ACC112 (cell line): ENCODE results near the gene YWHAB.
A peak's percentile ranks its signal among the peaks of the same experiment; 100 is the strongest.

Experiments
- H2AFZ ChIP-seq: fragments of 200-600 bp; sonication (generic); one replicate; pipeline ENCODE4 v1.6.0; 2017; ENCODE audit warnings: antibody characterized with exemption, low read length; ENCODE audit not compliant: unreplicated experiment
- H3K27ac ChIP-seq: fragments of 200-600 bp; sonication (generic); 2 replicates; pipeline ENCODE4 v1.5.1; 2014; ENCODE audit warnings: low read depth, mild to moderate bottlenecking, antibody characterized with exemption, low read length, moderate library complexity
- H3K27me3 ChIP-seq: fragments of 200-600 bp; sonication (generic); 2 replicates; pipeline ENCODE4 v1.6.1; 2014; ENCODE audit warnings: mild to moderate bottlenecking, antibody characterized with exemption, low read length, moderate library complexity, mixed read lengths; ENCODE audit not compliant: insufficient read depth
- H3K36me3 ChIP-seq: fragments of 200-600 bp; sonication (generic); 2 replicates; pipeline ENCODE4 v1.6.1; 2016; ENCODE audit warnings: mild to moderate bottlenecking, antibody characterized with exemption, low read length, moderate library complexity, mixed read lengths; ENCODE audit not compliant: insufficient read depth
- H3K4me1 ChIP-seq: fragments of 200-600 bp; sonication (generic); one replicate; pipeline ENCODE4 v1.6.1; 2016; ENCODE audit warnings: low read length, mixed read lengths; ENCODE audit not compliant: insufficient read depth, unreplicated experiment, control insufficient read depth
- H3K4me3 ChIP-seq: fragments of 200-600 bp; sonication (generic); 2 replicates; pipeline ENCODE4 v1.5.1; 2014; ENCODE audit warnings: mild to moderate bottlenecking, low read depth, low read length
- H3K79me2 ChIP-seq: fragments of 200-600 bp; sonication (generic); one replicate; pipeline ENCODE4 v1.6.0; 2016; ENCODE audit warnings: low read length; ENCODE audit not compliant: control insufficient read depth, unreplicated experiment, insufficient read depth

YWHAB gene

DNA sequence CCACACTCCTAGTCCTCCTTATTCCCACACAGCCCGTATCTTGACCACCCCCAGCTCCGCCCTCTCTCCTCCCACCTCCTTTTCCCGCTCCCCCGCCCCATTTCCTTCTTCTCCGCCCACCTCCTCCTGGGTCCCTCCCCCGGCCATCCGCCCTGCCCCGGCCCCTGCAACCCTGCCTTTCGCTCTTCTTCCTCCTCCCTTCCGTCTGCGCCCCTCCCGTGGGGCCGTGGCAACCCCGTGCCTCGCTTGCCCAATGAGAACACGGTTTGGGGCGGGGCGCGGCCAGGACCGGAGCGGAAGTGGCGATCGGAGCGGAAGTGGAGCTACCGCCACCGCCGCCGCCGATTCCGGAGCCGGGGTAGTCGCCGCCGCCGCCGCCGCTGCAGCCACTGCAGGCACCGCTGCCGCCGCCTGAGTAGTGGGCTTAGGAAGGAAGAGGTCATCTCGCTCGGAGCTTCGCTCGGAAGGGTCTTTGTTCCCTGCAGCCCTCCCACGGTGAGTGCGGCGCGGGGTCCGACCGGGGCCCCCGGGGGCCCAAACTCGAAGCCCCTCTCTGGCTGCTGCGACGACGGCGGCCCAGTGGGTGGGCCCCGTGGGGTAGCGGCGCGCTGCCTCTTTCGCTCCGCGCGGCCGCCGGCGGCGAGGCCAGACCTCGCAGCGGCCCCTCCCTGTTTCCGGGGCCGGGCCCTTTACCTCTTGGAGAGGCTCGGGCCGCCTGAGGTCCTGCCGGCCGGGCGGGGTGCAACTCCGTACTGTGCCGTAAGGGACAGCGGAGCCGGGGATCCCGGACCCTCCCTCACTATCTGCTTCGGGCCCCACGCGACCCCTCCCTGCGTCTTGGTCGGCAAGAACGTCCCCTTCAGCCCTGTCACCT lies at the start of gene YWHAB:
Gene YWHAB, plus strand, starts transcription at position 314 of the 874 bp plus-strand sequence. CDS start 15,829 bp downstream, outside the sequence.
- Histone ChIP-seq H3K79me2 (peaks cover 50% of the 10 kb centered on the region), H3K4me1 (peaks cover 35% of the 10 kb centered on the region), H3K27me3 (no peaks in the 10 kb centered on the region), H3K27ac (peak within 1 kb of the TSS; percentile 92), H2AFZ (peak within 1 kb of the TSS; percentile 95), H3K4me3 (peak within 1 kb of the TSS; percentile 94), H3K36me3 (peaks cover 19% of the 10 kb centered on the region)

DNA sequence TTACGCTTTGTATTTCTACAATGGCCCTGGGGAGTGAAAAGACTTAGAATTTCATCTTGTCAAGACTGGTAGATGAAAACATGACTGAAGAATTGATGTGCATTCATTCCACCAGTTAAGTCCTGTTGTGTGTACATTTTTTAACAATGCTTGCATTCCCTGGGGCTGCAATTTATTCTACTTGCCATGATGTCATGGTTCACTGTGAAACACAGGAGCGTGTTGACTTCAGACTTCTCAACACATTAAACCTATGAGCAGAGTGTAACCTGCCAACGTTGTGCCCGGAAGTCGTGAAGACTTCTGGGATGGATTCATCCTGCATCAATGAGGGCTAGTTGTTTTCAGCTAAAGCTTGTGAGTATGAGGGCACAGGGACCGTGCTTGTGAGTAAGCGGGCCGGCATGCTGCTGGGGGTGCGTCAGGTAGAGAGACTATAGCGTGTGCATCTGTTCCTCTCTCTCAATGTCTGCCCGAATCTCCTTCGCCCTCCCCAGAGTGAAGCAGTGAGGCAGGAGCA lies 48.8 kb upstream of the YWHAB start:
- peaks cover 63% of the 10 kb centered on the region for H3K27me3 ChIP-seq
- H3K4me3 ChIP-seq = no peak overlapping the region
- H3K4me1 ChIP-seq = no peaks in the 10 kb centered on the region
- H3K79me2 ChIP-seq = no peaks in the 10 kb centered on the region
- no peak overlapping the region for H2AFZ ChIP-seq
- no peaks in the 10 kb centered on the region for H3K36me3 ChIP-seq
- no peak overlapping the region for H3K27ac ChIP-seq

DNA sequence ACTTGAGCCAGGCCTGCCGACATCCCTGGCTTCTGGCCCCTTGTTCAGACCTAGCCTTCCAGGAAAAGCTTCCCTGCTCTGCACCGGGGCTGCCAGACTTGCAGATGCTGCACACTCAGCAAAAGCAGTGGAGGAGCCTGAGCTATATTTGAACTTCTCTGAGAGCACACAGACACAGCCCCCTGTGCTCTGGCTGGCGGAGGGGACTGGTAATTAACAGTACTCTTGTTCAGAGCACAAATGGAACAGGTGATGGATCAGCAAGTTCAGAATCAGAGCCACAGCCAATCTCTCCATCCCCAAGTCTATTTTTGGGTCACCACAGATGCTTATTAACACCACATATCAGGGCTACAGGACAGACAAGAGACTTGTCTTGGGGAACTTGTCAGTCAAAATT lies 47.6 kb upstream of the YWHAB start:
- Histone ChIP-seq H3K4me3 (no peak overlapping the region), H3K27me3 (peaks cover 68% of the 10 kb centered on the region), H3K79me2 (no peaks in the 10 kb centered on the region), H2AFZ (no peak overlapping the region), H3K4me1 (no peaks in the 10 kb centered on the region), H3K27ac (no peak overlapping the region), H3K36me3 (no peaks in the 10 kb centered on the region)

GRCh38 chr20:44838521-44838920 lies 47.0 kb upstream of the YWHAB start:
- Histone ChIP-seq H3K27me3 (peaks cover 70% of the 10 kb centered on the region), H2AFZ (no peak overlapping the region), H3K4me3 (no peak overlapping the region)

GRCh38 chr20:44839481-44839880 lies 46.0 kb upstream of the YWHAB start:
- H3K27ac ChIP-seq = no peak overlapping the region
- no peak overlapping the region for H2AFZ ChIP-seq
- no peaks in the 10 kb centered on the region for H3K4me1 ChIP-seq
- no peaks in the 10 kb centered on the region for H3K36me3 ChIP-seq
- peaks cover 74% of the 10 kb centered on the region for H3K27me3 ChIP-seq
- H3K79me2 ChIP-seq = no peaks in the 10 kb centered on the region
- H3K4me3 ChIP-seq = no peak overlapping the region

More at GRCh38 chr20:44838521-44838920, 47.0 kb upstream of the YWHAB start:
- no peaks in the 10 kb centered on the region for H3K4me1 ChIP-seq
- no peaks in the 10 kb centered on the region for H3K79me2 ChIP-seq
- H3K27ac ChIP-seq = no peak overlapping the region
- H3K36me3 ChIP-seq = no peaks in the 10 kb centered on the region

DNA sequence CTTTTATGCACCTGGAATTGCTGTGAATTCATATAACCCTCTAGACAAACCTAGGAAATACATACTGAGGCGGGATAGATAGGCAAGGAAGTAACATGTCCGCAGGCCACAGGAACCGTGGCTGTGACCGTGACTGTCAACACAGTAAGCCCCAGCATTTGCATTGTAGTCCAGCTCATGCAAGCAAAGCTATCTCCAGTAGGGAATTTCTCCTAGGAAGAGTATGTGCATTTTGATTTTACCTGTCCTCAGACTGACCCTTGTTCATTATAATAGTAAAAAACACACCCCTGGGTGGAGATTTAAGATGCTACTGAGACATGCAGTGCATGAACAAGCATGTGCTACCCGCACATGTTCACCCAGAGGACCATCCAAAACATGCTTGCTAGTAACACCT lies 44.7 kb upstream of the YWHAB start:
- H3K27ac ChIP-seq = no peak overlapping the region
- H3K27me3 ChIP-seq = peaks cover 72% of the 10 kb centered on the region
- H3K4me3 ChIP-seq = no peak overlapping the region
- H3K79me2 ChIP-seq = no peaks in the 10 kb centered on the region
- no peaks in the 10 kb centered on the region for H3K4me1 ChIP-seq
- no peaks in the 10 kb centered on the region for H3K36me3 ChIP-seq
- no peak overlapping the region for H2AFZ ChIP-seq

DNA sequence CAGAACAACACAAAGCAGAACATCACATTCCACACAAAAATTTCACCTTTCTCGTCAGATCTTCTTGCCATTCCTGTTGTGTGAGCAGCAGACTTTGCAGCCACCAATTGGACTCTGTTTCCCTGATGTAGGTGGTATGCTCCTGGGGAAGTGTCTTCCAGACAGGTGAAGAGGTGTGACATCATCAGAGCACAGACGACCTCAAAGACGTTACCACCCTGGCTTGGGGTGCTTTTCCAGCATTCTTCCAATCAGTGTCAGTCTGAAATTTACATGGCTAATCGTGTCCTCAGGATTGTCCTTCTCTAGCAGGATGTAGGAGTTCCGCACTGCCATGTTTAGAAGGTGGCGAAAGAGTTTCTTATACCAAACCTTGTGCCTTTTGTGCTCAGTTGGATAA lies 43.5 kb upstream of the YWHAB start:
- Histone ChIP-seq H3K27me3 (peaks cover 67% of the 10 kb centered on the region), H3K36me3 (no peaks in the 10 kb centered on the region), H2AFZ (no peak overlapping the region), H3K4me3 (no peak overlapping the region), H3K4me1 (no peaks in the 10 kb centered on the region), H3K27ac (no peak overlapping the region), H3K79me2 (no peaks in the 10 kb centered on the region)

DNA sequence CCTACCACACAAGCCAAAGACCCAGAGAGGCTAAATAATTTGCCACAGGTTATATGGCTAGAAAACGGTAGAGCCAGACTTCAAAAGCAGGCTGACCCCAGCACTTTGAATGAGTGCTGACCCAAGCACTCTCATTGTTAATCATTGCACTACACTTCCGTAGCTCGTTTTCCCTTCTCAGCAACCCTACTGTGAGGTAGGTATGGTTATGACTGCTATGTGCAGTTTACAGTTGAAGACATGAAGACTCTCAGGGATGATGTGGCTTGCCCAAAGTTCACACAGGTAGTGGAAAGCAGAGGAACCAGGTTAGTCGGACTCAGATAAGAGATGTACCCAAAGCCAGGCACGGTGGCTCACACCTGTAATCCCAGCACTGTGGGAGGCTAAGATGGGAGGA lies 41.6 kb upstream of the YWHAB start:
- Histone ChIP-seq H2AFZ (no peak overlapping the region), H3K27ac (no peak overlapping the region), H3K4me3 (no peak overlapping the region), H3K79me2 (no peaks in the 10 kb centered on the region), H3K27me3 (peaks cover 53% of the 10 kb centered on the region), H3K36me3 (no peaks in the 10 kb centered on the region), H3K4me1 (no peaks in the 10 kb centered on the region)

- H3K79me2 ChIP-seq = no peaks in the 10 kb centered on the region
- no peaks in the 10 kb centered on the region for H3K4me1 ChIP-seq
- no peak overlapping the region for H3K27ac ChIP-seq
- no peak overlapping the region for H2AFZ ChIP-seq
- H3K36me3 ChIP-seq = no peaks in the 10 kb centered on the region
- H3K4me3 ChIP-seq = no peak overlapping the region
- peaks cover 30% of the 10 kb centered on the region for H3K27me3 ChIP-seq
These were observed 37.1 kb upstream of the YWHAB start for GRCh38 chr20:44848254-44849015.

- H3K27ac ChIP-seq = no peak overlapping the region
- H3K4me3 ChIP-seq = no peak overlapping the region
- no peaks in the 10 kb centered on the region for H3K4me1 ChIP-seq
- H3K27me3 ChIP-seq = peaks cover 29% of the 10 kb centered on the region
- H2AFZ ChIP-seq = no peak overlapping the region
- H3K36me3 ChIP-seq = no peaks in the 10 kb centered on the region
- no peaks in the 10 kb centered on the region for H3K79me2 ChIP-seq
These were observed 35.8 kb upstream of the YWHAB start for GRCh38 chr20:44849703-44850102.
